Left cardiac atrium (tissue), 4 donors: ENCODE data around the gene WFDC11. TPM values are rescaled to one million over a fixed set of nuclear protein-coding genes. Genes with fewer than 3 reads are reported as not detected.

ENCODE experiments used
- ATAC-seq, 2 donors: fragments of 200-7000 bp; cut with Tn5 transposase; one replicate each; pipeline ENCODE4 v1.9.1; 2020; ENCODE audit warnings: mild to moderate bottlenecking in 2 of 2, moderate library complexity in 2 of 2
- DNase-seq: peaks from one replicate; pipeline ENCODE4 v3.0.0-alpha.2; 2020
- intact Hi-C, 2 donors: fragments of 100-400 bp; cut with DNase I; formaldehyde crosslinking; loops; one replicate each; pipeline versions ENCODE4 v1.14.1 to v1.15.1; 2022 to 2023
- microRNA-seq, 2 donors: library from miRNA; unstranded; fragments of <30 nt; microRNA quantifications; one replicate each; pipeline ENCODE4 v1.2.0, GENCODE V29; 2020
- total RNA-seq, 2 donors: library from RNA; stranded (reverse); fragmentation: NEBNext Ultra II Directional; extraction: Animal tissue kit (Norgen Biotek cat#: 25700); gene quantifications; one replicate each; pipeline ENCODE4 v1.2.1, GENCODE V29; 2021
- donor health status: DM: no; HTN: yes; CAD: no.
- donor health status: DM: no; HTN: yes; CAD: no; lungs with severe emphysema.
- donor health status: DM: yes; HTN: yes; CAD: no.
- donor health status: Dilated cardiomyopathy.

Gene WFDC11
- total RNA-seq, 2 donors from 2014 or later: not detected

- ATAC-seq: no peak
- intact Hi-C loops: no loop called here
Observed at GRCh38 chr20:45630371-45630770, 39.7 kb downstream of the WFDC11 start.

GRCh38 chr20:45629496-45630100 lies 40.4 kb downstream of the WFDC11 start, which contains the start of gene WFDC10A:
WFDC10A (plus strand) TSS chr20:45629739; CDS start chr20:45629814, 75 bp downstream.
- intact Hi-C loops: no loop called here

More at GRCh38 chr20:45630371-45630770, 39.7 kb downstream of the WFDC11 start:
- DNase-seq: no peak

GRCh38 chr20:45626540-45626939 lies 43.5 kb downstream of the WFDC11 start:
- intact Hi-C loops: no loop called here
- DNase-seq (no peak), ATAC-seq (no peak)

More at GRCh38 chr20:45629496-45630100, 40.4 kb downstream of the WFDC11 start, which contains the start of gene WFDC10A:
- peak in 1 of 2 donors; percentile 74 for ATAC-seq
- no peak for DNase-seq

GRCh38 chr20:45621593-45621992 lies 48.4 kb downstream of the WFDC11 start:
- intact Hi-C loops: no loop called here
- DNase-seq: no peak
- no peak for ATAC-seq

- DNase-seq: no peak
- ATAC-seq: no peak
- intact Hi-C loops: no loop called here
Observed at GRCh38 chr20:45617591-45617990, 52.4 kb downstream of the WFDC11 start.

- DNase-seq (no peak), ATAC-seq (no peak)
- intact Hi-C loops: no loop called here
Observed at GRCh38 chr20:45612314-45612713, 57.7 kb downstream of the WFDC11 start.

GRCh38 chr20:45611054-45611453 lies 59.0 kb downstream of the WFDC11 start:
- no peak for DNase-seq
- ATAC-seq: no peak
- intact Hi-C loops: no loop called here

GRCh38 chr20:45607810-45608209 lies 62.2 kb downstream of the WFDC11 start:
- intact Hi-C loops: no loop called here
- no peak for DNase-seq
- ATAC-seq: no peak

Small RNA genes lying within 50 kb of the gene (microRNA-seq; reads per million reads assigned to microRNA genes)
- gene MIR3617: 0.27 to 1.0 reads per million in 2 donors

Other genes with a start within 250 kb of the WFDC11 start
- 1 to 10 TPM in 1 of 2 donors, under 1 TPM in 1; 0.52 to 6.9 TPM for gene WFDC2, start 200.5 kb downstream of the WFDC11 start, total RNA-seq
- gene SPINT3, start 154.6 kb downstream of the WFDC11 start, total RNA-seq: not detected
- gene WFDC6, start 130.8 kb downstream of the WFDC11 start, total RNA-seq: not detected
- gene EPPIN, start 122.8 kb downstream of the WFDC11 start, total RNA-seq: under 1 TPM in 1 of 2 donors, not detected in 1; 0.68 TPM
- not detected for gene WFDC8, start 91.0 kb downstream of the WFDC11 start, total RNA-seq
- gene WFDC10A, start 40.5 kb downstream of the WFDC11 start, total RNA-seq: not detected
- not detected for gene WFDC9, start 39.0 kb downstream of the WFDC11 start, total RNA-seq
- gene WFDC13, start 31.8 kb upstream of the WFDC11 start, total RNA-seq: not detected
- not detected for gene WFDC10B, start 34.8 kb upstream of the WFDC11 start, total RNA-seq
- not detected for gene SPINT4, start 52.1 kb upstream of the WFDC11 start, total RNA-seq
- gene WFDC3, start 121.6 kb upstream of the WFDC11 start, total RNA-seq: under 1 TPM in 1 of 2 donors, not detected in 1; 0.39 TPM
- gene DNTTIP1, start 121.7 kb upstream of the WFDC11 start, total RNA-seq: 10 to 100 TPM; 18.2 to 18.9 TPM
- 1 to 10 TPM in 1 of 2 donors, under 1 TPM in 1; 0.73 to 1.6 TPM for gene UBE2C, start 142.4 kb upstream of the WFDC11 start, total RNA-seq
- gene TNNC2, start 157.1 kb upstream of the WFDC11 start, total RNA-seq: under 1 TPM in 1 of 2 donors, not detected in 1; 0.32 TPM
- gene SNX21, start 163.6 kb upstream of the WFDC11 start, total RNA-seq: 10 to 100 TPM; 23.2 to 30.2 TPM
- 10 to 100 TPM; 20.2 to 21.4 TPM for gene ACOT8, start 187.2 kb upstream of the WFDC11 start, total RNA-seq
- gene ZSWIM3, start 187.4 kb upstream of the WFDC11 start, total RNA-seq: 1 to 10 TPM; 1.7 to 2.5 TPM
- gene ZSWIM1, start 211.0 kb upstream of the WFDC11 start, total RNA-seq: 10 to 100 TPM; 10.7 to 11.5 TPM
- 1 to 10 TPM; 1.6 to 2.2 TPM for gene SPATA25, start 217.4 kb upstream of the WFDC11 start, total RNA-seq
- 10 to 100 TPM in 1 of 2 donors, 1 to 10 TPM in 1; 6.0 to 11.1 TPM for gene NEURL2, start 221.0 kb upstream of the WFDC11 start, total RNA-seq
- 100 to 1,000 TPM; 107 to 108 TPM for gene CTSA, start 221.1 kb upstream of the WFDC11 start, total RNA-seq
- gene PLTP, start 241.9 kb upstream of the WFDC11 start, total RNA-seq: 100 to 1,000 TPM in 1 of 2 donors, 10 to 100 TPM in 1; 86.4 to 397 TPM